GM12878 (cell line): Measurements from ENCODE around the gene SASH1. TPM values are rescaled to one million over a fixed set of nuclear protein-coding genes. Genes with fewer than 3 reads are reported as not detected.
A peak's percentile ranks its signal among the peaks of the same experiment; 100 is the strongest.

ENCODE experiments used
- ATAC-seq: fragments of 200-7000 bp; cut with Tn5 transposase; 3 replicates; pipeline ENCODE4 v1.9.1; 2020; ENCODE audit warnings: mild to moderate bottlenecking, moderate library complexity
- BruUV-seq: library from RNA; stranded (reverse); fragments of 400-500 nt; replicated peaks from 2 replicates; lab custom pipeline; 2021; lab: Mats Ljungman, UMichigan
- CTCF ChIA-PET: fragments of 300-600 bp; sonication (Branson Sonifier 250); formaldehyde crosslinking; extraction: SDS; loops from one replicate; lab custom pipeline; 2021; ENCODE audit warnings: inconsistent platforms; lab: Yijun Ruan, JAX
- POLR2A ChIA-PET: fragments of 350-600 bp; formaldehyde crosslinking; extraction: SDS; loops from one replicate; lab custom pipeline; 2021; ENCODE audit warnings: inconsistent platforms; lab: Charles Lee
- RAD21 ChIA-PET: fragments of 300-600 bp; sonication (Branson Sonifier 250); formaldehyde crosslinking; loops from one replicate; lab custom pipeline; 2023; ENCODE audit warnings: antibody characterized with exemption; ENCODE audit not compliant: unreplicated experiment; lab: Charles Lee
- SMC1A ChIA-PET: fragments of 300-600 bp; sonication (Branson Sonifier 250); formaldehyde crosslinking; loops from one replicate; lab custom pipeline; 2023; ENCODE audit not compliant: unreplicated experiment, uncharacterized antibody; lab: Charles Lee
- DNase-seq: peaks from one replicate; pipeline ENCODE4 v3.0.0-alpha.2; 2011; ENCODE audit warnings: low read depth, low spot score
- FAIRE-seq: peaks from 3 replicates; lab custom pipeline; 2011; peaks lifted over from hg19 to GRCh38; lab: Jason Lieb, UNC
- H2AFZ ChIP-seq: 2 replicates; pipeline ENCODE4 v1.6.0; 2011; ENCODE audit warnings: low read depth, low read length, control low read depth; ENCODE audit not compliant: control insufficient read depth
- H3K27ac ChIP-seq: 2 replicates; pipeline ENCODE4 v1.5.1; 2011; ENCODE audit warnings: control low read depth; ENCODE audit not compliant: control insufficient read depth, insufficient read depth
- H3K27me3 ChIP-seq, 2 experiments: replicated peaks in 1 of 2; 2 replicates each; pipeline versions ENCODE4 v1.6.0 to v1.6.1; 2011; ENCODE audit warnings: low read length in 1 of 2; ENCODE audit not compliant: control insufficient read depth in 2 of 2, insufficient read depth in 2 of 2
- H3K36me3 ChIP-seq, 2 experiments: 2 replicates each; pipeline ENCODE4 v1.5.1; 2011; ENCODE audit warnings: low read length in 1 of 2; ENCODE audit not compliant: control insufficient read depth in 2 of 2, insufficient read depth in 2 of 2
- H3K4me1 ChIP-seq: 2 replicates; pipeline ENCODE4 v1.6.1; 2011; ENCODE audit warnings: mild to moderate bottlenecking, low read length, moderate library complexity, mixed read lengths; ENCODE audit not compliant: control insufficient read depth, insufficient read depth
- H3K4me2 ChIP-seq: 2 replicates; pipeline ENCODE4 v1.6.0; 2011; ENCODE audit warnings: control low read depth; ENCODE audit not compliant: control insufficient read depth, insufficient read depth
- H3K4me3 ChIP-seq: fragments of 200-600 bp; sonication (generic); 2 replicates; pipeline ENCODE4 v1.5.1; 2016
- H3K79me2 ChIP-seq: 2 replicates; pipeline ENCODE4 v1.6.0; 2011; ENCODE audit warnings: low read length; ENCODE audit not compliant: control insufficient read depth, insufficient read depth
- H3K9ac ChIP-seq: 2 replicates; pipeline ENCODE4 v1.8.0; 2011; ENCODE audit warnings: low read length, control low read depth, mixed read lengths; ENCODE audit not compliant: control insufficient read depth, insufficient read depth
- H3K9me3 ChIP-seq: replicated peaks from 3 replicates; pipeline ENCODE4 v1.5.1; 2011; ENCODE audit warnings: mild to moderate bottlenecking, low read length; ENCODE audit not compliant: control insufficient read depth, insufficient read depth
- H4K20me1 ChIP-seq: 2 replicates; pipeline ENCODE4 v1.6.0; 2011; ENCODE audit not compliant: control insufficient read depth, insufficient read depth
- BRCA1 ChIP-seq: IDR thresholded peaks from 2 replicates; pipeline ENCODE4 v1.6.1; 2011; ENCODE audit warnings: low read depth, low read length, improper control_type of control experiment
- CBX5 ChIP-seq: sonication (generic); IDR thresholded peaks from 2 replicates; pipeline ENCODE4 v1.6.1; 2016; ENCODE audit warnings: low read depth, moderate library complexity, mild to moderate bottlenecking, inconsistent platforms
- NFIC ChIP-seq: IDR thresholded peaks from 2 replicates; pipeline ENCODE4 v1.6.1; 2012; ENCODE audit warnings: low read depth, mild to moderate bottlenecking, inconsistent platforms, low read length, moderate library complexity
- NFYA ChIP-seq: IDR thresholded peaks from 2 replicates; pipeline ENCODE4 v1.6.1; 2011; ENCODE audit warnings: low read depth, mild to moderate bottlenecking, low read length, improper control_type of control experiment, borderline replicate concordance
- WRNIP1 ChIP-seq: IDR thresholded peaks from 2 replicates; pipeline ENCODE4 v1.6.1; 2011; ENCODE audit warnings: low read depth, low read length, improper control_type of control experiment, borderline replicate concordance
- ZNF24 ChIP-seq: fragments of 450-650 bp; IDR thresholded peaks from 2 replicates; pipeline ENCODE4 v1.6.1; 2017; ENCODE audit warnings: antibody characterized with exemption, mild to moderate bottlenecking
- WGBS: methylation state at CpG from one replicate; pipeline ENCODE4 v1.1.6; 2016; ENCODE audit warnings: low lambda C conversion rate; ENCODE audit not compliant: insufficient replicate concordance, insufficient coverage; ENCODE audit errors: missing lambda C conversion rate; 5-methylcytosine and 5-hydroxymethylcytosine counted together
- in situ Hi-C: fragments of 300-500 bp; cut with MboI; formaldehyde crosslinking; loops from 9 replicates; pipeline ENCODE4 v1.14.3; 2018; ENCODE audit warnings: mixed read lengths
- intact Hi-C: fragments of 100-400 bp; cut with micrococcal nuclease; formaldehyde crosslinking; loops from one replicate; pipeline ENCODE4 v1.14.2; 2022; ENCODE audit not compliant: unreplicated experiment
- polyA plus RNA-seq, 11 experiments: library from polyadenylated mRNA; depleted of rRNA in 4 of 11; unstranded in 6 of 11; stranded (reverse) in 5 of 11; fragments of >200 nt; fragmentation: Nextera tagmentation in 4 of 11; fragmentation: Illumina TruSeq in 1 of 11; extraction: Ambion mirVana in 4 of 11; extraction: Trizol in 1 of 11; gene quantifications; 1 replicate in 1 of 11; 2 replicates in 10 of 11; pipeline versions ENCODE4 v1.2.1 to v1.2.3, GENCODE V29; 2011 to 2016; ENCODE audit warnings: inconsistent platforms in 2 of 11, missing spikeins in 2 of 11, low read depth in 1 of 11
- total RNA-seq, 4 experiments: library from RNA; depleted of rRNA in 3 of 4; stranded (reverse); fragments of >200 nt in 3 of 4; fragmentation: Illumina TruSeq in 1 of 4; extraction: Trizol in 1 of 4; gene quantifications; 2 replicates each; pipeline versions ENCODE4 v1.2.1 to v1.2.3, GENCODE V29; 2013 to 2021
- TF ChIP-seq, protein P1 (sequence below): IDR thresholded peaks from 2 replicates; pipeline ENCODE4 v1.6.1; 2012; ENCODE audit warnings: mild to moderate bottlenecking, low read depth, low read length
- TF ChIP-seq, protein P2 (sequence below): fragments of 450-650 bp; IDR thresholded peaks from 2 replicates; pipeline ENCODE4 v1.6.1; 2017; ENCODE audit warnings: mild to moderate bottlenecking
- TF ChIP-seq, protein P3 (sequence below): fragments of 150-350 bp; IDR thresholded peaks from 2 replicates; pipeline ENCODE4 v1.6.1; 2016; ENCODE audit warnings: low read depth, low read length

The SASH1 gene
- total and polyA plus RNA-seq, 10 of the 15 experiments (the other 5 are each of a cell fraction or from before 2014, with no cell fraction given), result 0.01 to 0.73 (median 0.14) TPM; not detected in 4

DNA sequence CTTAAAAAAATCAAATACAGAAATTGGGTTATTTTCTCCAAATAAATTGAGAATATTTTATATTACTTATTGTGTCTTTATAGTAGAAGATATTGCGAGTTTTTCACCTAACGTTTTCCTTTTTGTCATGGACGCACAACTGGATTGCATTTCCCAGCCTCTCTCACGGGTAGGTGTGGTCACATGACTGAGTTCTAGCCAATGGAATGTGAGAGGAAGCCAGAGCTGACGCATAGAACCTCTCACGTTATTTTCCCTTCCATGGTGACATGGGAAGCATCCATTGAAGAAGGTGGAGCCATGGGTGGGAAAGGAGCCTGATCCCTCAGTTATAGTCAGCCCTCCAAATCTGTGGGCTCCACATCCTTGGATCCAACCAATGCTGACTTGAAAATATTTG, 248.2 kb downstream of the SASH1 start:
- Histone ChIP-seq H3K9ac (no peak overlapping the region), H3K79me2 (no peaks in the 10 kb centered on the region), H3K9me3 (no peaks in the 10 kb centered on the region; the same call in 2 of the 3 replicates), H3K4me1 (no peaks in the 10 kb centered on the region), H3K36me3 (no peaks in the 10 kb centered on the region), H3K4me3 (no peak overlapping the region), H2AFZ (no peak overlapping the region), H3K27ac (no peak overlapping the region), H3K4me2 (no peak overlapping the region), H3K27me3 (no peaks in the 10 kb centered on the region; a peak in 1 of 4 replicates)
- WGBS, result 41% methylated on average over 6 of the region's 6 CpGs
- ChIA-PET POLR2A (no interaction called here), CTCF (interaction anchor here (1.1 kb wide), 1 partner anchor 19 kb away, joined by 3 read pairs; no protein-coding TSS in a partner anchor), SMC1A (no interaction called here), RAD21 (no interaction called here)
- intact Hi-C loops, result no loop called here
- DNase-seq (no peak), ATAC-seq (no peak), FAIRE-seq (no peak)
- in situ Hi-C loops, result no loop called here
- BruUV-seq, result no TSS peak
- TF ChIP-seq, protein P1, sequence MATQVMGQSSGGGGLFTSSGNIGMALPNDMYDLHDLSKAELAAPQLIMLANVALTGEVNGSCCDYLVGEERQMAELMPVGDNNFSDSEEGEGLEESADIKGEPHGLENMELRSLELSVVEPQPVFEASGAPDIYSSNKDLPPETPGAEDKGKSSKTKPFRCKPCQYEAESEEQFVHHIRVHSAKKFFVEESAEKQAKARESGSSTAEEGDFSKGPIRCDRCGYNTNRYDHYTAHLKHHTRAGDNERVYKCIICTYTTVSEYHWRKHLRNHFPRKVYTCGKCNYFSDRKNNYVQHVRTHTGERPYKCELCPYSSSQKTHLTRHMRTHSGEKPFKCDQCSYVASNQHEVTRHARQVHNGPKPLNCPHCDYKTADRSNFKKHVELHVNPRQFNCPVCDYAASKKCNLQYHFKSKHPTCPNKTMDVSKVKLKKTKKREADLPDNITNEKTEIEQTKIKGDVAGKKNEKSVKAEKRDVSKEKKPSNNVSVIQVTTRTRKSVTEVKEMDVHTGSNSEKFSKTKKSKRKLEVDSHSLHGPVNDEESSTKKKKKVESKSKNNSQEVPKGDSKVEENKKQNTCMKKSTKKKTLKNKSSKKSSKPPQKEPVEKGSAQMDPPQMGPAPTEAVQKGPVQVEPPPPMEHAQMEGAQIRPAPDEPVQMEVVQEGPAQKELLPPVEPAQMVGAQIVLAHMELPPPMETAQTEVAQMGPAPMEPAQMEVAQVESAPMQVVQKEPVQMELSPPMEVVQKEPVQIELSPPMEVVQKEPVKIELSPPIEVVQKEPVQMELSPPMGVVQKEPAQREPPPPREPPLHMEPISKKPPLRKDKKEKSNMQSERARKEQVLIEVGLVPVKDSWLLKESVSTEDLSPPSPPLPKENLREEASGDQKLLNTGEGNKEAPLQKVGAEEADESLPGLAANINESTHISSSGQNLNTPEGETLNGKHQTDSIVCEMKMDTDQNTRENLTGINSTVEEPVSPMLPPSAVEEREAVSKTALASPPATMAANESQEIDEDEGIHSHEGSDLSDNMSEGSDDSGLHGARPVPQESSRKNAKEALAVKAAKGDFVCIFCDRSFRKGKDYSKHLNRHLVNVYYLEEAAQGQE, result no peak
- no peak for TF ChIP-seq BRCA1
- TF ChIP-seq NFIC, result no peak
- TF ChIP-seq, all 136 proteins: peak for 0
- H4K20me1 ChIP-seq, result no peaks in the 10 kb centered on the region

DNA sequence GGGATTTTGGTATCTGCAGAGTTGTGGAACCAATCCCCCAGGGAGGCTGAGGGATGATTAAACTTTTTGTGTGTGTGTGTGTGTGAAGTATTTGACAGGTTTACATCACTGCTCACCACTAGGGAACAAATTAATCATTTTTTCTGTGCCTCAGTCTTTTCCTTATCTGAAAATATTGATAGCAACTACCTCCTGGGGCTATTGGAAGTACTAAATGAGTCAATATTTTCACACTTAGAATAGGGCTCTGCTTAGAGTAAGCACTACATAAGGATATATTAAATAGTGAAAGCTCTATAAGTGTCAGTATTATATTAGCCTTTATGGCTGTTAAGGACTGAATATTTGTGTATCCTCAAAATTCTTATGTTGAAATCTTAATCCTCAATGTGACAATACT, 249.0 kb downstream of the SASH1 start:
- Histone ChIP-seq H2AFZ (no peak overlapping the region), H3K4me1 (no peaks in the 10 kb centered on the region), H3K9ac (no peak overlapping the region), H3K79me2 (no peaks in the 10 kb centered on the region), H3K27ac (no peak overlapping the region), H3K4me2 (no peak overlapping the region), H3K36me3 (no peaks in the 10 kb centered on the region), H3K9me3 (no peaks in the 10 kb centered on the region; the same call in 2 of the 3 replicates), H3K4me3 (no peak overlapping the region), H3K27me3 (no peaks in the 10 kb centered on the region; a peak in 1 of 4 replicates), H4K20me1 (no peaks in the 10 kb centered on the region)
- CTCF ChIA-PET, result no interaction called here
- SMC1A ChIA-PET, result no interaction called here
- POLR2A ChIA-PET, result no interaction called here
- RAD21 ChIA-PET, result no interaction called here
- intact Hi-C loops, result no loop called here
- ATAC-seq (no peak), FAIRE-seq (peak; percentile 47), DNase-seq (no peak)
- BruUV-seq, result no TSS peak
- in situ Hi-C loops, result no loop called here
- TF ChIP-seq ZNF24 (no peak), WRNIP1 (no peak), NFYA (no peak), CBX5 (no peak)
- TF ChIP-seq, protein P2, sequence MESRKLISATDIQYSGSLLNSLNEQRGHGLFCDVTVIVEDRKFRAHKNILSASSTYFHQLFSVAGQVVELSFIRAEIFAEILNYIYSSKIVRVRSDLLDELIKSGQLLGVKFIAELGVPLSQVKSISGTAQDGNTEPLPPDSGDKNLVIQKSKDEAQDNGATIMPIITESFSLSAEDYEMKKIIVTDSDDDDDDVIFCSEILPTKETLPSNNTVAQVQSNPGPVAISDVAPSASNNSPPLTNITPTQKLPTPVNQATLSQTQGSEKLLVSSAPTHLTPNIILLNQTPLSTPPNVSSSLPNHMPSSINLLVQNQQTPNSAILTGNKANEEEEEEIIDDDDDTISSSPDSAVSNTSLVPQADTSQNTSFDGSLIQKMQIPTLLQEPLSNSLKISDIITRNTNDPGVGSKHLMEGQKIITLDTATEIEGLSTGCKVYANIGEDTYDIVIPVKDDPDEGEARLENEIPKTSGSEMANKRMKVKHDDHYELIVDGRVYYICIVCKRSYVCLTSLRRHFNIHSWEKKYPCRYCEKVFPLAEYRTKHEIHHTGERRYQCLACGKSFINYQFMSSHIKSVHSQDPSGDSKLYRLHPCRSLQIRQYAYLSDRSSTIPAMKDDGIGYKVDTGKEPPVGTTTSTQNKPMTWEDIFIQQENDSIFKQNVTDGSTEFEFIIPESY, result no peak
- TF ChIP-seq, protein P3, sequence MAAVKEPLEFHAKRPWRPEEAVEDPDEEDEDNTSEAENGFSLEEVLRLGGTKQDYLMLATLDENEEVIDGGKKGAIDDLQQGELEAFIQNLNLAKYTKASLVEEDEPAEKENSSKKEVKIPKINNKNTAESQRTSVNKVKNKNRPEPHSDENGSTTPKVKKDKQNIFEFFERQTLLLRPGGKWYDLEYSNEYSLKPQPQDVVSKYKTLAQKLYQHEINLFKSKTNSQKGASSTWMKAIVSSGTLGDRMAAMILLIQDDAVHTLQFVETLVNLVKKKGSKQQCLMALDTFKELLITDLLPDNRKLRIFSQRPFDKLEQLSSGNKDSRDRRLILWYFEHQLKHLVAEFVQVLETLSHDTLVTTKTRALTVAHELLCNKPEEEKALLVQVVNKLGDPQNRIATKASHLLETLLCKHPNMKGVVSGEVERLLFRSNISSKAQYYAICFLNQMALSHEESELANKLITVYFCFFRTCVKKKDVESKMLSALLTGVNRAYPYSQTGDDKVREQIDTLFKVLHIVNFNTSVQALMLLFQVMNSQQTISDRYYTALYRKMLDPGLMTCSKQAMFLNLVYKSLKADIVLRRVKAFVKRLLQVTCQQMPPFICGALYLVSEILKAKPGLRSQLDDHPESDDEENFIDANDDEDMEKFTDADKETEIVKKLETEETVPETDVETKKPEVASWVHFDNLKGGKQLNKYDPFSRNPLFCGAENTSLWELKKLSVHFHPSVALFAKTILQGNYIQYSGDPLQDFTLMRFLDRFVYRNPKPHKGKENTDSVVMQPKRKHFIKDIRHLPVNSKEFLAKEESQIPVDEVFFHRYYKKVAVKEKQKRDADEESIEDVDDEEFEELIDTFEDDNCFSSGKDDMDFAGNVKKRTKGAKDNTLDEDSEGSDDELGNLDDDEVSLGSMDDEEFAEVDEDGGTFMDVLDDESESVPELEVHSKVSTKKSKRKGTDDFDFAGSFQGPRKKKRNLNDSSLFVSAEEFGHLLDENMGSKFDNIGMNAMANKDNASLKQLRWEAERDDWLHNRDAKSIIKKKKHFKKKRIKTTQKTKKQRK, result no peak
